ENCODE results near the gene HOMER2.

The HOMER2 gene

GRCh38 chr15:82856397-82857170 lies 95.9 kb downstream of the HOMER2 start:
- no peak for DNase-seq (ENCODE audit: low spot score)

GRCh38 chr15:82855286-82856100 lies 97.0 kb downstream of the HOMER2 start:
- DNase-seq (ENCODE audit: low spot score) = peak; percentile 17

GRCh38 chr15:82854554-82854953 lies 98.0 kb downstream of the HOMER2 start:
- DNase-seq (ENCODE audit: low spot score) = no peak

- DNase-seq (ENCODE audit: low spot score) = no peak
Observed at GRCh38 chr15:82852941-82853561, 99.5 kb downstream of the HOMER2 start.

- DNase-seq (ENCODE audit: low spot score) = no peak
Observed at GRCh38 chr15:82851981-82852511, 100.5 kb downstream of the HOMER2 start.

- DNase-seq (ENCODE audit: low spot score) = no peak
Observed at GRCh38 chr15:82851306-82851850, 101.1 kb downstream of the HOMER2 start.

GRCh38 chr15:82850731-82851130 lies 101.8 kb downstream of the HOMER2 start:
- no peak for DNase-seq (ENCODE audit: low spot score)

GRCh38 chr15:82849556-82850512 lies 102.7 kb downstream of the HOMER2 start:
- DNase-seq (ENCODE audit: low spot score) = peak; percentile 59

- no peak for DNase-seq (ENCODE audit: low spot score)
Observed at GRCh38 chr15:82848241-82848993, 104.1 kb downstream of the HOMER2 start.

GRCh38 chr15:82847703-82848102 lies 104.8 kb downstream of the HOMER2 start:
- no peak for DNase-seq (ENCODE audit: low spot score)

GRCh38 chr15:82846621-82847020 lies 105.9 kb downstream of the HOMER2 start:
- DNase-seq (ENCODE audit: low spot score) = no peak

- no peak for DNase-seq (ENCODE audit: low spot score)
Observed at GRCh38 chr15:82845686-82846085, 106.8 kb downstream of the HOMER2 start.

GRCh38 chr15:82843566-82843965 lies 109.0 kb downstream of the HOMER2 start:
- DNase-seq (ENCODE audit: low spot score) = no peak

- DNase-seq (ENCODE audit: low spot score) = no peak
Observed at GRCh38 chr15:82840166-82840565, 112.4 kb downstream of the HOMER2 start.

- no peak for DNase-seq (ENCODE audit: low spot score)
Observed at GRCh38 chr15:82839136-82839535, 113.4 kb downstream of the HOMER2 start.

GRCh38 chr15:82838096-82838735 lies 114.3 kb downstream of the HOMER2 start:
- no peak for DNase-seq (ENCODE audit: low spot score)

- DNase-seq (ENCODE audit: low spot score) = no peak
Observed at GRCh38 chr15:82835391-82835917, 117.1 kb downstream of the HOMER2 start.

GRCh38 chr15:82833362-82833682 lies 119.2 kb downstream of the HOMER2 start:
- no peak for DNase-seq (ENCODE audit: low spot score)

GRCh38 chr15:82832601-82833361 lies 119.7 kb downstream of the HOMER2 start:
- DNase-seq (ENCODE audit: low spot score) = peak; percentile 81

Data from COLO829 (cell line).